Kidney epithelial cell (primary cell): Measurements from ENCODE around the gene SH2D1B. TPM values are rescaled to one million over a fixed set of nuclear protein-coding genes. Genes with fewer than 3 reads are reported as not detected.

ENCODE experiments used
- DNase-seq: peaks from one replicate; pipeline ENCODE4 v3.0.0-alpha.2; 2010; ENCODE audit warnings: low read depth
- H3K27me3 ChIP-seq: 2 replicates; pipeline ENCODE4 v1.6.0; 2011; ENCODE audit warnings: low read length; ENCODE audit not compliant: control insufficient read depth, insufficient read depth
- H3K36me3 ChIP-seq: 2 replicates; pipeline ENCODE4 v1.5.1; 2011; ENCODE audit warnings: low read length; ENCODE audit not compliant: control insufficient read depth, insufficient read depth
- H3K4me3 ChIP-seq: 2 replicates; pipeline ENCODE4 v1.5.1; 2011; ENCODE audit warnings: low read depth, mild to moderate bottlenecking, control low read depth, low read length
- CTCF ChIP-seq: IDR thresholded peaks from 2 replicates; pipeline ENCODE4 v1.5.1; 2011; ENCODE audit warnings: mild to moderate bottlenecking, moderate library complexity, low read length, control low read depth, inconsistent platforms; ENCODE audit not compliant: insufficient read depth, poor library complexity, severe bottlenecking
- total RNA-seq: library from RNA; depleted of rRNA; stranded (reverse); fragments of >200 nt; gene quantifications from 2 replicates; pipeline ENCODE4 v1.2.3, GENCODE V29; 2015

Gene SH2D1B
- total RNA-seq, 1 donor from 2014 or later, result not detected

- no peaks in the 10 kb centered on the region for H3K36me3 ChIP-seq
- no peak for DNase-seq
- no peak overlapping the region for H3K4me3 ChIP-seq
- no peak for TF ChIP-seq CTCF
- H3K27me3 ChIP-seq, result no peaks in the 10 kb centered on the region
These were observed 51.1 kb downstream of the SH2D1B start for GRCh38 chr1:162360874-162361260.

- DNase-seq, result no peak
- TF ChIP-seq CTCF, result no peak
- Histone ChIP-seq H3K36me3 (no peaks in the 10 kb centered on the region), H3K4me3 (no peak overlapping the region), H3K27me3 (no peaks in the 10 kb centered on the region)
These were observed 51.6 kb downstream of the SH2D1B start for GRCh38 chr1:162360237-162360873.

- no peaks in the 10 kb centered on the region for H3K36me3 ChIP-seq
- no peak for TF ChIP-seq CTCF
- no peak overlapping the region for H3K4me3 ChIP-seq
- H3K27me3 ChIP-seq, result no peaks in the 10 kb centered on the region
- DNase-seq, result no peak
These were observed 52.3 kb downstream of the SH2D1B start for GRCh38 chr1:162359523-162360236.

- no peak for DNase-seq
- no peaks in the 10 kb centered on the region for H3K36me3 ChIP-seq
- H3K27me3 ChIP-seq, result no peaks in the 10 kb centered on the region
- TF ChIP-seq CTCF, result no peak
- H3K4me3 ChIP-seq, result no peak overlapping the region
These were observed 53.0 kb downstream of the SH2D1B start for GRCh38 chr1:162358928-162359327.

GRCh38 chr1:162357681-162358266 is 54.2 kb downstream of the SH2D1B start:
- no peak overlapping the region for H3K4me3 ChIP-seq
- no peak for DNase-seq
- TF ChIP-seq CTCF, result no peak

GRCh38 chr1:162353702-162354101 is 58.2 kb downstream of the SH2D1B start:
- no peaks in the 10 kb centered on the region for H3K27me3 ChIP-seq
- no peak for TF ChIP-seq CTCF
- no peaks in the 10 kb centered on the region for H3K36me3 ChIP-seq
- DNase-seq, result no peak
- no peak overlapping the region for H3K4me3 ChIP-seq

More at GRCh38 chr1:162357681-162358266, 54.2 kb downstream of the SH2D1B start:
- no peaks in the 10 kb centered on the region for H3K27me3 ChIP-seq
- no peaks in the 10 kb centered on the region for H3K36me3 ChIP-seq
